Measurements from ENCODE around the gene STKLD1. TPM values are rescaled to one million over a fixed set of nuclear protein-coding genes. Genes with fewer than 3 reads are reported as not detected.

The STKLD1 gene
- total RNA-seq, 1 experiment from 2014 or later = 0.17 TPM

- in situ Hi-C loops (cut with HindIII; ENCODE audit: low pct_unique_long_range_greater_than_20kb, low sequenced_read_pairs) = no loop called here
- no peak for DNase-seq (ENCODE audit: low read depth)
Observed at GRCh38 chr9:133342069-133342406, 34.1 kb upstream of the STKLD1 start.

- in situ Hi-C loops (cut with HindIII; ENCODE audit: low pct_unique_long_range_greater_than_20kb, low sequenced_read_pairs) = no loop called here
- no peak for DNase-seq (ENCODE audit: low read depth)
Observed at GRCh38 chr9:133342570-133342969, 33.6 kb upstream of the STKLD1 start.

GRCh38 chr9:133344071-133344470, 32.1 kb upstream of the STKLD1 start:
- in situ Hi-C loops (cut with HindIII; ENCODE audit: low pct_unique_long_range_greater_than_20kb, low sequenced_read_pairs) = no loop called here
- no peak for DNase-seq (ENCODE audit: low read depth)

GRCh38 chr9:133344979-133345378, 31.2 kb upstream of the STKLD1 start:
- in situ Hi-C loops (cut with HindIII; ENCODE audit: low pct_unique_long_range_greater_than_20kb, low sequenced_read_pairs) = no loop called here
- no peak for DNase-seq (ENCODE audit: low read depth)

- no peak for DNase-seq (ENCODE audit: low read depth)
- in situ Hi-C loops (cut with HindIII; ENCODE audit: low pct_unique_long_range_greater_than_20kb, low sequenced_read_pairs) = no loop called here
Observed at GRCh38 chr9:133345596-133345995, 30.6 kb upstream of the STKLD1 start.

- in situ Hi-C loops (cut with HindIII; ENCODE audit: low pct_unique_long_range_greater_than_20kb, low sequenced_read_pairs) = no loop called here
- no peak for DNase-seq (ENCODE audit: low read depth)
Observed at GRCh38 chr9:133346021-133346785, 30.0 kb upstream of the STKLD1 start.

GRCh38 chr9:133347515-133347984, 28.6 kb upstream of the STKLD1 start:
- peak; percentile 28 for DNase-seq (ENCODE audit: low read depth)
- in situ Hi-C loops (cut with HindIII; ENCODE audit: low pct_unique_long_range_greater_than_20kb, low sequenced_read_pairs) = no loop called here

GRCh38 chr9:133347985-133348717, 28.0 kb upstream of the STKLD1 start, which contains the start of the genes MED22 and RPL7A:
TSS of gene MED22 (minus strand) at chr9:133348131. CDS start at chr9:133346662, 1,469 bp downstream.
TSS of gene RPL7A (plus strand) at chr9:133348218. CDS start at chr9:133348244, 26 bp downstream.
- in situ Hi-C loops (cut with HindIII; ENCODE audit: low pct_unique_long_range_greater_than_20kb, low sequenced_read_pairs) = no loop called here
- DNase-seq (ENCODE audit: low read depth) = peak; percentile 92

GRCh38 chr9:133348718-133349573, 27.2 kb upstream of the STKLD1 start:
- in situ Hi-C loops (cut with HindIII; ENCODE audit: low pct_unique_long_range_greater_than_20kb, low sequenced_read_pairs) = no loop called here
- DNase-seq (ENCODE audit: low read depth) = no peak

GRCh38 chr9:133349965-133350616, 26.1 kb upstream of the STKLD1 start:
- in situ Hi-C loops (cut with HindIII; ENCODE audit: low pct_unique_long_range_greater_than_20kb, low sequenced_read_pairs) = no loop called here
- no peak for DNase-seq (ENCODE audit: low read depth)

GRCh38 chr9:133351526-133351907, 24.6 kb upstream of the STKLD1 start:
- in situ Hi-C loops (cut with HindIII; ENCODE audit: low pct_unique_long_range_greater_than_20kb, low sequenced_read_pairs) = no loop called here
- no peak for DNase-seq (ENCODE audit: low read depth)

GRCh38 chr9:133351908-133352634, 24.1 kb upstream of the STKLD1 start:
- in situ Hi-C loops (cut with HindIII; ENCODE audit: low pct_unique_long_range_greater_than_20kb, low sequenced_read_pairs) = no loop called here
- DNase-seq (ENCODE audit: low read depth) = no peak

- no peak for DNase-seq (ENCODE audit: low read depth)
- in situ Hi-C loops (cut with HindIII; ENCODE audit: low pct_unique_long_range_greater_than_20kb, low sequenced_read_pairs) = no loop called here
Observed at GRCh38 chr9:133352635-133353340, 23.4 kb upstream of the STKLD1 start.

GRCh38 chr9:133353548-133353947, 22.6 kb upstream of the STKLD1 start:
- in situ Hi-C loops (cut with HindIII; ENCODE audit: low pct_unique_long_range_greater_than_20kb, low sequenced_read_pairs) = no loop called here
- DNase-seq (ENCODE audit: low read depth) = no peak

- DNase-seq (ENCODE audit: low read depth) = no peak
- in situ Hi-C loops (cut with HindIII; ENCODE audit: low pct_unique_long_range_greater_than_20kb, low sequenced_read_pairs) = no loop called here
Observed at GRCh38 chr9:133354766-133355165, 21.4 kb upstream of the STKLD1 start.

GRCh38 chr9:133355881-133356357, 20.2 kb upstream of the STKLD1 start:
- in situ Hi-C loops (cut with HindIII; ENCODE audit: low pct_unique_long_range_greater_than_20kb, low sequenced_read_pairs) = no loop called here
- no peak for DNase-seq (ENCODE audit: low read depth)

Data from Caki2 (cell line).